HG03571 (cell line): Measurements from ENCODE around the gene RLIM.
"Not testable (repeated sequence)": the region's sequence is repeated elsewhere in the genome, so short reads cannot be mapped to it uniquely, and the experiment has no call there.

Experiments
- ATAC-seq: cut with Tn5 transposase; IDR thresholded peaks from one replicate; pipeline ENCODE4 v1.9.1; 2021; ENCODE audit not compliant: unreplicated experiment

Gene RLIM

GRCh38 chrX:74614093-74614909, at the start of gene RLIM:
Gene RLIM (minus strand): TSS chrX:74614624. CDS start chrX:74595977, 18,647 bp downstream.
- ATAC-seq = peak; percentile 95

DNA sequence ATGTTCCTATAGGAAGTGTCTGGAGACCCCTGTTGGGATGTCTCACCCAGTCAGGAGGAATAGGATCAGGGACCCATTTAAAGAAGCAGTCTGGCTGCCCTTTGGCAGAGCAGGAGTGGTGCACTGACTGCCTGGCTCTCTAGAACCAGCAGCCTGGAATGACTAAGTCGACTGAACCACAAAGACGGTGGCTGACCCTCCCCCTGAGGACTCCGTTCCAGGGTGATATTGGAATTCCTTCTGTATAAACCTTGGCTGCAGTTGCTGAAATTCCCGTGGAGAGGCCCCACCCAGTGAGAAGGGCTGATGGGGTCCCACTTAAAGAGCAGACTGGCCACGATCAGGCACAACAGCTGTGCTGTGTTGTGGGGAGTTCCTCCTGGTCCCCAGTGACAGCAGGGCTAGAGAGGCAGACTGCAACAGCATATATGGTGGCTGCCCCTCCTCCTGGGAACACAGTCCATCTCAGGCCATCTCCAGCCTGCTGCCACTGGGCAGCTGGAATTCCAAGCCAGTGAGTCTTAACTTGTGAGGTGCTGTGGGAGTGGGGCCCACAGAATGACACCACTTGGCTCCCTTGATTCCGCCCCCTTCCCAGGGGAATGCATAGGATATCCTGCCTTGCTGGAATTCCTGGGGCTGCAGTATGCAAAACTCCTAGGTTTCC, 41.8 kb upstream of the RLIM start:
- no peak for ATAC-seq

DNA sequence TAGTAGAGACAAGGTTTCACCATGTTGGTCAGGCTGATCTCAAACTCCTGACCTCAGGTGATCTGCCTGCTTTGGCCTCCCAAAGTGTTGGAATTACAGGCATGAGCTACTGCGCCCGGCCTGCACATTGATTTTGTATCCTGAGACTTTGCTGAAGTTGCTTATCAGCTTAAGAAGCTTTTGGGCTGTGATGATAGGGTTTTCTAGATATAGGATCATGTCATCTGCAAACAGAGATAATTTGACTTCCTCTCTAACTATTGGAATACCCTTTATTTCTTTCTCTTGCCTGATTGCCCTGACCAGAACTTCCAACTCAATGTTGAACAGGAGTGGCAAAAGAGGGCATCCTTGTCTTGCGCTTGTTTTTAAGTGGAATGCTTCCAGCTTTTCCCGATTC, 40.5 kb upstream of the RLIM start:
- not testable (repeated sequence) for ATAC-seq

DNA sequence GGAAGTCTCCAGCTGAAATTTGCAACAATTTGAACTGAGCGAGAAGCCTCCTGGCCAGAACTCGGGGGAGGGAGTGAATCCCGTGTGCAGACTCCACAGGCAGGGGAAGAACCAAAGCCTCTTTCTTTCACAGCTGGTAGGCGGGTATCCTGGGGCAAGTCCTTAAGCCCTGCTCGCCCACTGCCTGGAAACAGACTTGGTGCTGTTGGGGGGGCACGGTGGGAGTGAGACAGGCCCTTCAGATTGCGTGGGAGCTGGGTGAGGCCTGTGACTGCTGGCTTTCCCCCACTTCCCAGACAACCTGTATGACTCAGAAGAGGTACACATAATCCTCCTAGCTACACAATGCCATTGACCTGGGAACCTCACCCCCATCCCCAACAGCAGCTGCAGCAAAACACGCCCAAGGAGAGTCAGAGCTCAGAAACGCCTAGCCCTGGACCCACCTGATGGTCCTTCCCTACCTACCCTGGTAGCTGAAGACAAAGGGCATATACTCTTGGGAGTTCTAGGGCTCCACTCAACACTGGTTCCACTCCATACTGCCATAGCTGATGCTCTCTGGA, 22.4 kb upstream of the RLIM start:
- no peak for ATAC-seq

DNA sequence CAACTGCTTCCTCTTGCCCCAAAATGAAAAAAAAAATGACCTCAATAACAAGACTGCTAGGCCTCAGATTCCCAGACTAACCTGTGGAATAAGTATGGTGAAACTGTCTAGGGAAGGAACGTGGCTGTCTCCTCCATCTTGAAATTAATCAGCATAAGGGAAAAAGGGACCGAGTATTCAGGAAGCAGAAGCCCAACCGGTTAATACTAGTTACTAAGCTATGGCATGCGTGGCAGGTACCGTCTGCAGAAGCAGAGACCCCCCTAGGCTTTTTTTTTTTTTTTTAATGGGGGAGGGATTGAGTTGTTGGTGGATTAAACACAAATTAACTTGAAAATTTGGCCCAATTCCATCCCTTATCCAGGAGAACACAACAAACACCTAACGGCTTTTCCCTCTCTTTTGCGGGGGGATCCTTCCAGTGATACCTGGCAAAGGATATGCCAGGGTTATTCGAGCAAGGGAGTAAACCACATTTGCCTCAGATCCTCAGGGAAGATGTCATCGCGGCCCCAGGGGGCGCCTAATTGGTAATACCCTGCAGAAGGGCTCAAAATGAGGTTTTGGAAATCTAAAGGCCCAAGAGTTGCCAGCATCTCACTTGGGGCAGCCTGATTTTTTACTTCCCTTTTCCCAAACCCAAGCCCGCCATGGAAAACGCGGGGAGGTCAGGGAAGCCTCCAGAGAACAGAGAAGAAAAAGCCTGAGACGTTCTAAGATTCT, 893 bp downstream of the RLIM start:
- no peak for ATAC-seq

GRCh38 chrX:74606799-74607198, 7.6 kb downstream of the RLIM start:
- ATAC-seq = no peak

DNA sequence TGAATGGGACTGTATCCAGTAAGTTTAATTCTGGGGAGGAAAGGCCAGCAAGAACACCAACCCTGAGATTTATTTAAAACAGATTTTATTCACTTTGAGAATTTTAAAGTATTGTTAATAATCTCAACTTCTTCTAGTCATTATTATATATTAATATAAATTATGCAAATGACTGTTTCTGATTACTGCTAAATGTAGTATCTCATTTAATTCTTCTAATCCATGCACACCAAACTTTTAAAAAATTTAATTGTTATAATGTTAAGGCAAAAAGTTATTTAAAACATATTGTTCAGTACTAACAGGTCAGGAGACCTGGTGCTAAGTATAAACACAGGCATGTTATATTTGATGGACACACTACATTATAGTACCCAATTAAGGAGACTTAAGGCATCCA, 8.1 kb downstream of the RLIM start:
- ATAC-seq = no peak

GRCh38 chrX:74603040-74603439, 11.4 kb downstream of the RLIM start:
- no peak for ATAC-seq

DNA sequence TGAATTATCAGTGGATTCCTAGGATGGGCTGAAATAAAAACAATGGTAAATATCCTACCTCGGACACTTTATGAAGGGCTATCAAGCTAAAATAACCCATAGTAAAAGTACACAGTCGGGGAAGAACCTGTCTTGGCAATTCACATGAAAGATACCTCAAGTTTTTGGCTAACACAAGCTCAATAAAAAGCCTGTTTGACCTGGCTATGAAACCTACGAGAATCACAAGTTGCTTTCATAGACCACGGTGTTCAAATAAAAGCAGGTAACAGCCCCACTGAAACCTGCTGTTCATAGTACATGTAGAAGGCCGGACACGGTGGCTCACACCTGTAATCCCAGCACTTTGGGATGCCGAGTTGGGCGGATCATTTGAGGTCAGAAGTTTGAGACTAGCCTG, 12.3 kb downstream of the RLIM start:
- no peak for ATAC-seq

DNA sequence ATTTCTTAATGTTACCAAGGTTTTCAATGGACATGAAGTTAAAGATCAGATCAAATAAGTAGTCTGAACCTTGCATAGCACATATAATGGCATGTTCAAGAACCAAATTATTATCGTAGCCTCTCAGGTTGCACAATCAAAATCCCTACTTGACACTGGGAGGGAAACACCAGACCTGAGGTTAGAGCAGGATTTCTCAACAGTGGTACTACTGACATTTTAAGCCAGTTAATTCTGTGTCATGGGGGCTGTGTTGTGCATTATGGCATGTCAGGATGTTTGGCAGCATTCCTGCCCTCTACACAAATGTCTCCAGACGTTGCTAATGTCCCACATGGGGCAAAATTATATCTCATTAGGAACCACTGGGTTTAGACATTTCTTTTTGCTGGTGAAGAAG, 20.8 kb downstream of the RLIM start:
- no peak for ATAC-seq

GRCh38 chrX:74585766-74586165, 28.7 kb downstream of the RLIM start:
- ATAC-seq = no peak

DNA sequence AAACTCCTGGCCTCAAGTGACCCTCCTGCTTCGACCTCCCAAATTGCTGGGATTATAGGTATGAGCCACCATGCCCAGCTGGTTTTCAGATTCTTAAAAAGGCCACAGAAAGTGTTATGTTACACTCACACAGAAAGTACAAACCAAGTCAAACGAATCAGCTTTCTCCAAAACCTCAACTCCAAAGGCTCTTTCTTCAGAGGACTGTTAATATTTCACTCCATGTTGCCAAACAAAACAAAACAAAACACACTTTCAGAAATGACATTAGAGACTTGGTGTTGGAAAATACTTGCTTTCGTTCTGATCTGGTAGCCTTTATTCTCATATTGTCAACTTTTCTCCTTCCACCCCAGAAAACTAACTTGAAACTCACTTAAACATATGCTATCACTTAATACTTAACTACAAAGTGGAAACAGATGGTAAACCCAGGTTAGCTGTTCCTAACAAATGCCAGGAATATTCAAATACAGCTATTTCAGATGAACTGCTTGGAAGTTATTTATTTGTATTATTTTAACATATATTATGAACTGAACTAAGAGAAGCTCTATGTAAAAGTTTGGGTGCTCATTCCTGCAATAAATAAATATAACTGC, 34.7 kb downstream of the RLIM start:
- no peak for ATAC-seq

DNA sequence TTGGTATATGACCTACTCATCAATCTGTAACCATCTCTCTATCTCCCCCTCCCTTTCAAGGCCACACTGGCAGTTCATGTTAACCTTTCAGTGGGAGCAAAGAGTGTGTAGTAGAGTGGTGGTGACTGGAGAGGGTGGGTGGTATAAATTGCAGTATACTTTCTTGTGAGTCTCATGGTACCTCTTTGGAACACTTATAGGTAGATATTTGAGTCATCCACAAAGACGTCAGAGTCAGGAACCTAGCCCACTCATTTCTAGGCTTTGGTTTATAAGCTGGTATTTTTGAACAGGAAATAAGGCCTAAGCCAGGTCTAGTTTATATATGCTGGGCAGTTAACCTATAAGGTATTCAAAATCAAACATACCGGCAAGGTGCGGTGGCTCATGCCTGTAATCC, 36.3 kb downstream of the RLIM start:
- no peak for ATAC-seq

DNA sequence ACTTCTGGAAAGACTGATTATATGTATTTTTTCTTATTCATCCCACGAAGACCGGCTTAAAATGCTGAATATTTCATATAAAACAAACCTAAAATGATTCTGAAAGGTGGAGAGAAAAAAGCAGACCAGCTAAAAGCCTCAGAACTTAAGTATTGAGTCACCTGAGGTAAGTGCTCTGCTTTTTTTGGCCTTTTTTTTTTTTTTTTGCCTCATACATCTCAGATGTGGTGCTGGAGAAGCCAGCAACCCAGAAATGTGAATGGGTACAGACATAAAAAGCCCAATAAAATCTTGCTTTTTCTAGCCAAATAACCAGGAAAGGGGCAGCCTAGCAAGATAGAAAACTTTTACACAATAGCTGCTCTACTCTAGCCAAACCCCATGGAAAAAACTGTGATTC, 57.0 kb downstream of the RLIM start:
- no peak for ATAC-seq

DNA sequence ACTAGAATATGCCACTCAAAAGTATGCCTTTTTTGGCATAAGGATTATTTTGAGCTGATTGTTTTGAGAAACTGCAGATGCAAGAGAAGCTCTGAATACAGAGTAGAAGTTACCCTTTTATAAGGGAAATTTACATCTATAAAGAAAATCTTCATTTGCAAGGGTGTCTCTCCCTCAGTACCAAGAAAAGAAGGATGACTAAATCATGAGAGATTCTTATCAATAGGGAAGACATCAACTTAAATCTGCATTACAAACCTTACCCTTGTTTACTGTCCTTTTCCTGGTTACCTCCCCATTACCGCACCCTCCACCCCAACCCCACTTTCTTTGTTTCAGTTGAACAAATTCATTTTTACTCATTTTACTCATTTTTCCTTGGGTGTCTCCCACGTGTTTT, 62.5 kb downstream of the RLIM start:
- ATAC-seq = no peak

GRCh38 chrX:74550295-74550802, 64.1 kb downstream of the RLIM start:
- ATAC-seq = peak; percentile 68

- no peak for ATAC-seq
Measured at GRCh38 chrX:74546984-74547383, 67.4 kb downstream of the RLIM start.

DNA sequence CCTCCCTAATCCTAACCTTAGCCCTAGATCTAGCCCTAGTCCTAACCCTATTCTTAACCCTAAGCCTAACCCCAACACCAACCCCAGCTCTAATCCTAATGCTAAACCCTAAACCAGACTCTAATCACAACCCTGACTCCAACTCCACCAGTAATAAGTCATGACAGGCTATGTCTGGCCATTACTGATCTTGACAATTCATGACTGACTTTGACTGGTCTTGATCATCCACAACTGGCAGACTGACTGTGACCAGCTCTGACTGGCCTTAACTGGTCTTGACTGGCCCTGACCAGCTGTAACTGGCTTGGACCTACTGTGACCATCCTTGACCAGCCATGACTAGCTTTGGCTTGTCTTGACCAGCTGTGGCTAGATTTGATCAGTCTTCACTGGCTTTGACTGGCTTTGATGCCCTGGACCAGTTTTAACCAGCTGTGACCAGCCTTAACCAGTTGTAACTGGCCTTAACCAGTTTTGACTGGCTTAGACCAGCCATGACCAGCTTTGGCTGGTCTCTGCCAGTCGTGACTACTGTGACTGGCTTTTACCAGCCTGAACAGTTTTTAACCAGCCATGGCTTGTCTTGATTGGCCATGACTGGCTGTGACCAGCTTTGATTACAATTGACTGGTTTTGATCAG, 68.4 kb downstream of the RLIM start:
- ATAC-seq = no peak

DNA sequence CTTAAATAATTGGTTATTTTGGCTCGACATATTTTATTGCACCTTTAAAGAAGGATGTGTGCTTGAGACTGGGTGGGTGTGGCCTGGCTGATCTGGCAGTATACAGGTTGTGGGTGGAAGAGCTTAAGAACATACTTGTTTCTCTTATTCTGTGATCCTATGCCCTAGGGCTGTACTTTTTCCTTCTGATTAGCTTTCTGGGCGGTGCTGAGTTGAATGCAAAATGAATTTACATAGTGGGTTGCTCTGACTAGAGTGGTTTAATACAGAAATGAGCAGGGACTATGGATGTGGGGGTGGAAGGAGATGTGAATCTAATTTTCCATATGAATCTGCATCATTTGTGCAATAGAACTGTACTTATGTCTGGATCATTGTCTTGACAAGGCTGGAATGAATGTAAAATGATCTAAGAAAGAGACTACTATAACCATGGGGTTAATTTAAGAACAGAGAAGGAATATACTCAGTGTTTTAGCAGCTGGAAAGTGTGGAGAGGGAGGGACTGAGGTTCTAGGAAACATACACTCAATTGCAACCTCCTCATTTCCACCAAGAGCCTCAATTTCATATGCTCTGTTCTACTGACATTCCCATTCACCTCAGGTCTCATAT, 73.7 kb downstream of the RLIM start:
- no peak for ATAC-seq

- ATAC-seq = peak; percentile 25
Measured at GRCh38 chrX:74536832-74537371, 77.5 kb downstream of the RLIM start.
